Hypothalamus (tissue), 51 donors: ENCODE measurements around the gene TNFRSF19.
"Not testable (repeated sequence)": the region's sequence is repeated elsewhere in the genome, so short reads cannot be mapped to it uniquely, and the experiment has no call there.

Experiments used
- DNase-seq, 51 donors: peaks; one replicate each; lab custom pipeline; 2025; lab: John Stamatoyannopoulos, UW

The TNFRSF19 gene

GRCh38 chr13:23677679-23678288 is 107.6 kb downstream of the TNFRSF19 start:
- DNase-seq: not testable (repeated sequence)

GRCh38 chr13:23678795-23679194 is 108.6 kb downstream of the TNFRSF19 start:
- DNase-seq: no peak

GRCh38 chr13:23679220-23679619 is 109.0 kb downstream of the TNFRSF19 start:
- DNase-seq: no peak

- no peak for DNase-seq
Observed at GRCh38 chr13:23680845-23681669, 110.8 kb downstream of the TNFRSF19 start.

GRCh38 chr13:23683084-23683483 is 112.9 kb downstream of the TNFRSF19 start:
- no peak for DNase-seq

- no peak for DNase-seq
Observed at GRCh38 chr13:23684647-23685046, 114.4 kb downstream of the TNFRSF19 start.

GRCh38 chr13:23685416-23685815 is 115.2 kb downstream of the TNFRSF19 start:
- no peak for DNase-seq

GRCh38 chr13:23686948-23687347 is 116.7 kb downstream of the TNFRSF19 start:
- no peak for DNase-seq

GRCh38 chr13:23687614-23688013 is 117.4 kb downstream of the TNFRSF19 start:
- DNase-seq: no peak

- DNase-seq: no peak
Observed at GRCh38 chr13:23688336-23688735, 118.1 kb downstream of the TNFRSF19 start.

- DNase-seq: no peak
Observed at GRCh38 chr13:23690668-23691067, 120.5 kb downstream of the TNFRSF19 start.

- no peak for DNase-seq
Observed at GRCh38 chr13:23692816-23693215, 122.6 kb downstream of the TNFRSF19 start.

GRCh38 chr13:23695196-23695595 is 125.0 kb downstream of the TNFRSF19 start:
- no peak for DNase-seq

GRCh38 chr13:23695711-23696464 is 125.7 kb downstream of the TNFRSF19 start:
- no peak for DNase-seq

- DNase-seq: no peak
Observed at GRCh38 chr13:23696610-23697009, 126.4 kb downstream of the TNFRSF19 start.

- no peak for DNase-seq
Observed at GRCh38 chr13:23697772-23698313, 127.6 kb downstream of the TNFRSF19 start.

- no peak for DNase-seq
Observed at GRCh38 chr13:23699271-23699670, 129.1 kb downstream of the TNFRSF19 start.

GRCh38 chr13:23701186-23701585 is 131.0 kb downstream of the TNFRSF19 start:
- no peak for DNase-seq

GRCh38 chr13:23701636-23702035 is 131.4 kb downstream of the TNFRSF19 start:
- DNase-seq: no peak

GRCh38 chr13:23703246-23703860 is 133.1 kb downstream of the TNFRSF19 start:
- DNase-seq: no peak

GRCh38 chr13:23705583-23705982 is 135.4 kb downstream of the TNFRSF19 start:
- no peak for DNase-seq
